IMR-90 (cell line): ENCODE results near the gene HOXD9. TPM values are rescaled to one million over a fixed set of nuclear protein-coding genes. Genes with fewer than 3 reads are reported as not detected.

Experiments used
- ATAC-seq: fragments of 200-7000 bp; cut with Tn5 transposase; 2 replicates; pipeline ENCODE4 v1.9.1; 2020; ENCODE audit warnings: low read depth, mild to moderate bottlenecking, moderate library complexity
- BruUV-seq: library from RNA; stranded (reverse); fragments of 400-500 nt; replicated peaks from 2 replicates; lab custom pipeline; 2021; lab: Mats Ljungman, UMichigan
- CTCF ChIA-PET: fragments of 300-600 bp; formaldehyde crosslinking; extraction: SDS; loops from one replicate; lab custom pipeline; 2021; ENCODE audit warnings: antibody characterized with exemption; lab: Yijun Ruan, JAX
- POLR2A ChIA-PET: fragments of 300-600 bp; sonication (Branson Sonifier 250); formaldehyde crosslinking; loops from one replicate; lab custom pipeline; 2022; ENCODE audit warnings: antibody characterized with exemption; ENCODE audit not compliant: unreplicated experiment; lab: Charles Lee
- DNase-seq: peaks from one replicate; pipeline ENCODE4 v3.0.0; 2013
- H2AFZ ChIP-seq: replicated peaks from 2 replicates; pipeline ENCODE3; 2013; ENCODE audit warnings: low read length, mild to moderate bottlenecking; ENCODE audit not compliant: poor library complexity
- H2AK5ac ChIP-seq: 2 replicates; pipeline ENCODE4 v1.6.1; 2013; ENCODE audit warnings: low read depth, low read length, inconsistent platforms
- H2AK9ac ChIP-seq: replicated peaks from 2 replicates; pipeline ENCODE3; 2013; ENCODE audit warnings: mild to moderate bottlenecking, low read depth, low read length, moderate library complexity; ENCODE audit not compliant: poor library complexity
- H2BK120ac ChIP-seq: 2 replicates; pipeline ENCODE4 v1.6.1; 2013; ENCODE audit warnings: low read depth, low read length, inconsistent platforms
- H2BK15ac ChIP-seq: 3 replicates; pipeline ENCODE4 v1.6.1; 2013; ENCODE audit warnings: low read depth, low read length, inconsistent platforms
- H2BK20ac ChIP-seq: 2 replicates; pipeline ENCODE4 v1.6.1; 2013; ENCODE audit warnings: low read depth, mild to moderate bottlenecking, inconsistent platforms, low read length, moderate library complexity
- H2BK5ac ChIP-seq: 2 replicates; pipeline ENCODE4 v1.6.1; 2013; ENCODE audit warnings: mild to moderate bottlenecking, low read depth, low read length, inconsistent platforms; ENCODE audit not compliant: poor library complexity, severe bottlenecking
- H3K14ac ChIP-seq: replicated peaks from 2 replicates; pipeline ENCODE4 v1.6.1; 2013; ENCODE audit warnings: low read depth, low read length, inconsistent platforms
- H3K18ac ChIP-seq: 2 replicates; pipeline ENCODE4 v1.6.1; 2013; ENCODE audit warnings: low read depth, low read length, control low read depth
- H3K23ac ChIP-seq: 2 replicates; pipeline ENCODE4 v1.6.1; 2013; ENCODE audit warnings: low read depth, low read length, inconsistent platforms
- H3K27ac ChIP-seq: 2 replicates; pipeline ENCODE4 v1.5.1; 2013; ENCODE audit warnings: mild to moderate bottlenecking, control low read depth, low read length; ENCODE audit not compliant: insufficient read depth
- H3K27me3 ChIP-seq: 2 replicates; pipeline ENCODE4 v1.6.1; 2013; ENCODE audit warnings: low read length; ENCODE audit not compliant: control insufficient read depth, insufficient read depth
- H3K36me3 ChIP-seq: 2 replicates; pipeline ENCODE4 v1.6.1; 2013; ENCODE audit warnings: low read length, mixed read lengths; ENCODE audit not compliant: control insufficient read depth, insufficient read depth
- H3K4ac ChIP-seq: 2 replicates; pipeline ENCODE4 v1.6.1; 2013; ENCODE audit warnings: low read depth, low read length, inconsistent platforms
- H3K4me1 ChIP-seq: 2 replicates; pipeline ENCODE4 v1.6.1; 2013; ENCODE audit warnings: low read length, mixed read lengths; ENCODE audit not compliant: control insufficient read depth, insufficient read depth
- H3K4me2 ChIP-seq: 2 replicates; pipeline ENCODE4 v1.6.1; 2013; ENCODE audit warnings: low read depth, mild to moderate bottlenecking, control low read depth, low read length, moderate library complexity
- H3K4me3 ChIP-seq: 2 replicates; pipeline ENCODE4 v1.5.1; 2013; ENCODE audit warnings: low read depth, mild to moderate bottlenecking, control low read depth, low read length, moderate library complexity; ENCODE audit not compliant: insufficient read depth
- H3K56ac ChIP-seq: 2 replicates; pipeline ENCODE4 v1.6.1; 2013; ENCODE audit warnings: low read length, inconsistent platforms; ENCODE audit not compliant: insufficient read depth; ENCODE audit errors: extremely low read depth
- H3K79me1 ChIP-seq, 2 experiments: 2 replicates each; pipeline ENCODE4 v1.6.1; 2013; ENCODE audit warnings: low read length in 2 of 2, inconsistent platforms in 1 of 2, low read depth in 1 of 2
- H3K9ac ChIP-seq: 2 replicates; pipeline ENCODE4 v1.6.1; 2013; ENCODE audit warnings: low read depth, low read length, control low read depth
- H3K9me1 ChIP-seq: 2 replicates; pipeline ENCODE4 v1.6.1; 2013; ENCODE audit warnings: low read length, inconsistent platforms; ENCODE audit not compliant: insufficient read depth
- H3K9me3 ChIP-seq: 2 replicates; pipeline ENCODE4 v1.6.1; 2013; ENCODE audit warnings: low read length; ENCODE audit not compliant: control insufficient read depth, insufficient read depth
- H4K20me1 ChIP-seq: 2 replicates; pipeline ENCODE4 v1.6.1; 2013; ENCODE audit warnings: low read length, inconsistent platforms; ENCODE audit not compliant: insufficient read depth
- H4K5ac ChIP-seq: 2 replicates; pipeline ENCODE4 v1.6.1; 2013; ENCODE audit warnings: mild to moderate bottlenecking, low read depth, low read length, control low read depth
- H4K8ac ChIP-seq, 2 experiments: 2 replicates each; pipeline ENCODE4 v1.6.1; 2013; ENCODE audit warnings: low read depth in 2 of 2, low read length in 2 of 2, control low read depth in 1 of 2, inconsistent platforms in 1 of 2
- H4K91ac ChIP-seq: 2 replicates; pipeline ENCODE4 v1.6.1; 2013; ENCODE audit warnings: low read depth, low read length, inconsistent platforms; ENCODE audit not compliant: insufficient read depth
- BHLHE40 ChIP-seq: fragments of 150-350 bp; IDR thresholded peaks from 2 replicates; pipeline ENCODE4 v1.6.1; 2016; ENCODE audit warnings: mild to moderate bottlenecking, low read depth, low read length
- CEBPB ChIP-seq: IDR thresholded peaks from 2 replicates; pipeline ENCODE4 v1.6.1; 2012; ENCODE audit warnings: low read depth, low read length, improper control_type of control experiment
- CHD1 ChIP-seq: IDR thresholded peaks from 2 replicates; pipeline ENCODE4 v1.6.1; 2012; ENCODE audit warnings: low read depth, low read length, improper control_type of control experiment
- CTCF ChIP-seq: conservative IDR thresholded peaks from 2 replicates; pipeline ENCODE4 v1.5.1; 2012; ENCODE audit warnings: mild to moderate bottlenecking, low read depth, low read length, improper control_type of control experiment
- ELK1 ChIP-seq: fragments of 150-350 bp; IDR thresholded peaks from 2 replicates; pipeline ENCODE4 v1.6.1; 2016; ENCODE audit warnings: low read depth, mild to moderate bottlenecking, low read length, moderate library complexity, borderline replicate concordance
- FOS ChIP-seq: fragments of 150-350 bp; IDR thresholded peaks from 2 replicates; pipeline ENCODE4 v1.6.1; 2016; ENCODE audit warnings: low read depth, low read length
- MAFK ChIP-seq: IDR thresholded peaks from 2 replicates; pipeline ENCODE4 v1.6.1; 2012; ENCODE audit warnings: low read depth, low read length, improper control_type of control experiment
- MXI1 ChIP-seq: IDR thresholded peaks from 2 replicates; pipeline ENCODE4 v1.6.1; 2012; ENCODE audit warnings: low read depth, mild to moderate bottlenecking, low read length, moderate library complexity, borderline replicate concordance
- POLR2A ChIP-seq: IDR thresholded peaks from 2 replicates; pipeline ENCODE4 v1.6.1; 2012; ENCODE audit warnings: mild to moderate bottlenecking, low read depth, low read length
- RFX5 ChIP-seq: IDR thresholded peaks from 2 replicates; pipeline ENCODE4 v1.8.0; 2012; ENCODE audit warnings: low read depth, mild to moderate bottlenecking, low read length, moderate library complexity
- SMC3 ChIP-seq: fragments of 150-350 bp; IDR thresholded peaks from 2 replicates; pipeline ENCODE4 v1.6.1; 2016; ENCODE audit warnings: low read depth, mild to moderate bottlenecking, antibody characterized with exemption, low read length, moderate library complexity
- USF2 ChIP-seq: fragments of 150-350 bp; IDR thresholded peaks from 2 replicates; pipeline ENCODE4 v1.6.1; 2017; ENCODE audit warnings: mild to moderate bottlenecking, antibody characterized with exemption, low read length, low read depth
- WGBS, 2 experiments: methylation state at CpG; one replicate each; pipeline versions ENCODE4 v1.1.5 to v1.1.7; 2013; ENCODE audit warnings: missing lambda C conversion rate in 2 of 2; ENCODE audit not compliant: insufficient read length in 1 of 2; ENCODE audit errors: extremely low coverage in 2 of 2; 5-methylcytosine and 5-hydroxymethylcytosine counted together
- dilution Hi-C: fragments of 300-500 bp; cut with HindIII; formaldehyde crosslinking; loops from one replicate; pipeline ENCODE4 v1.14.3; 2018; ENCODE audit warnings: low sequenced_read_pairs; ENCODE audit not compliant: unreplicated experiment
- in situ Hi-C: fragments of 300-500 bp; cut with MboI; formaldehyde crosslinking; loops from 3 replicates; pipeline ENCODE4 v1.14.3; 2019; ENCODE audit warnings: low sequenced_read_pairs, inconsistent platforms, mixed read lengths
- intact Hi-C: fragments of 100-400 bp; cut with micrococcal nuclease; formaldehyde crosslinking; loops from 2 replicates; pipeline ENCODE4 v1.10.0; 2022
- polyA plus RNA-seq, 3 experiments: library from polyadenylated mRNA; depleted of rRNA; stranded (reverse); fragments of >200 nt; gene quantifications; 2 replicates each; pipeline ENCODE4 v1.2.3, GENCODE V29; 2012; ENCODE audit warnings: low replicate concordance in 1 of 3
- total RNA-seq: library from RNA; depleted of rRNA; stranded (reverse); fragments of >200 nt; gene quantifications from 2 replicates; pipeline ENCODE4 v1.2.3, GENCODE V29; 2012

The HOXD9 gene
- total and polyA plus RNA-seq, 2 of the 4 experiments (the other 2 are of a cell fraction), result not detected

- BruUV-seq, result no TSS peak
- Histone ChIP-seq H3K56ac (no peak overlapping the region), H3K9me1 (no peaks in the 10 kb centered on the region), H3K4me2 (no peak overlapping the region), H2AFZ (no peak overlapping the region), H2BK15ac (no peak overlapping the region), H3K9ac (no peak overlapping the region), H2AK5ac (no peak overlapping the region), H4K8ac (no peak overlapping the region), H4K20me1 (no peaks in the 10 kb centered on the region), H3K79me1 (no peaks in the 10 kb centered on the region), H2AK9ac (no peak overlapping the region), H3K4ac (no peak overlapping the region), H4K91ac (no peak overlapping the region), H3K36me3 (no peaks in the 10 kb centered on the region), H3K4me3 (no peak overlapping the region), H3K23ac (no peak overlapping the region), H2BK5ac (no peak overlapping the region), H2BK120ac (no peak overlapping the region), H3K18ac (no peak overlapping the region), H4K5ac (no peak overlapping the region), H3K27me3 (peaks cover 93% of the 10 kb centered on the region), H2BK20ac (no peak overlapping the region), H3K9me3 (peaks cover 6% of the 10 kb centered on the region), H3K4me1 (no peaks in the 10 kb centered on the region), H3K14ac (no peak overlapping the region), H3K27ac (no peak overlapping the region)
- DNase-seq, result no peak
- dilution Hi-C loops (no loop called here), in situ Hi-C loops (no loop called here), intact Hi-C loops (no loop called here)
- ChIA-PET POLR2A (interaction anchor here (0.6 kb wide), 1 partner anchor 216 kb away, joined by 5 read pairs; no protein-coding TSS in a partner anchor), CTCF (no interaction called here)
- ATAC-seq, result no peak
- WGBS, 2 experiments, result 1% methylated on average over 12 of the region's 25 CpGs; no CpG with 5 or more reads in 1 of the 2 experiments
- TF ChIP-seq MXI1, result no peak
- TF ChIP-seq RFX5, result no peak
- no peak for TF ChIP-seq SMC3
- no peak for TF ChIP-seq FOS
- TF ChIP-seq CTCF, result no peak
- no peak for TF ChIP-seq USF2
- no peak for TF ChIP-seq CHD1
- TF ChIP-seq BHLHE40, result no peak
- no peak for TF ChIP-seq MAFK
- TF ChIP-seq ELK1, result no peak
- TF ChIP-seq POLR2A, result no peak
- no peak for TF ChIP-seq CEBPB
Observed at GRCh38 chr2:176105730-176106580, 16.6 kb upstream of the HOXD9 start.
